ENCODE data around the gene TRIO. TPM values are rescaled to one million over a fixed set of nuclear protein-coding genes. Genes with fewer than 3 reads are reported as not detected.

TRIO gene
- total RNA-seq, 4 donors from 2014 or later, result 67.4 to 103 (median 94.7) TPM

- Histone ChIP-seq H3K27ac (no peak overlapping the region), H3K36me3 (no peaks in the 10 kb centered on the region), H3K27me3 (no peaks in the 10 kb centered on the region), H3K9me3 (no peaks in the 10 kb centered on the region), H3K4me1 (peaks cover 0 to 6% of the 10 kb centered on the region in 2 donors), H3K4me3 (replicated peaks in 1 of 3) (no peak overlapping the region)
- DNase-seq, result no peak
- 74 to 75% methylated on average over 5 of the region's 5 CpGs for WGBS, 2 donors
- intact Hi-C loops (cut with DNase I), result no loop called here
- no peak for TF ChIP-seq CTCF (IDR thresholded peaks at IDR 0.05)
- no peak for TF ChIP-seq POLR2A (IDR thresholded peaks at IDR 0.05)
These were observed 53.9 kb downstream of the TRIO start for GRCh38 chr5:14197056-14197455.

DNA sequence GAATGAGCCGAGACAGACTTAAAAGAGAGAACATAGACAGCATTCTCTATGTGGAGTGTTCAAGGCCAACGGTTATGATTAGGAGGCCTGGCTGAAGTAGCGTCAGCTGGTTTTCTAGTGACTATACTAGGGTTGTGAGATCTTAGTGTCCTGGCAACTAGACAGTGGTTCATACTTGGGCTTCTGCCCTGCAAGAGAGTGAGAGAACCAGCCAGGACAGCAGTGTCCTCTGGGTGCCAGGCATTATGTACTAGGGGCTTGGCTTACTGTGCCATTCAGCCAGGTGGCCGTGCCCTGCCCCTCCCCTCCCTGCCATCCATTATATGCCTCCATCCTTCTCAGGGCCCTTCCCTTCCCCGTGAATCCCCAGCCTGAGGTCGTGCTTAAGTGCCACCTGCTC lies 56.8 kb downstream of the TRIO start:
- H3K4me1 ChIP-seq, result peaks cover 5 to 17% of the 10 kb centered on the region in 2 donors
- WGBS, 2 donors, result 83 to 87% methylated on average over 6 of the region's 6 CpGs
- intact Hi-C loops (cut with DNase I), result no loop called here

GRCh38 chr5:14200312-14200990 lies 57.3 kb downstream of the TRIO start:
- WGBS, 2 donors, result 93 to 95% methylated on average over 11 of the region's 11 CpGs
- DNase-seq, result no peak
- Histone ChIP-seq H3K9me3 (no peaks in the 10 kb centered on the region), H3K4me1 (peaks cover 5 to 22% of the 10 kb centered on the region in 2 donors), H3K36me3 (no peaks in the 10 kb centered on the region), H3K27me3 (no peaks in the 10 kb centered on the region), H3K4me3 (replicated peaks in 1 of 3) (no peak overlapping the region), H3K27ac (no peak overlapping the region)
- TF ChIP-seq CTCF (IDR thresholded peaks at IDR 0.05) (no peak), POLR2A (IDR thresholded peaks at IDR 0.05) (no peak)
- intact Hi-C loops (cut with DNase I), result no loop called here

More for the DNA sequence above, 56.8 kb downstream of the TRIO start:
- Histone ChIP-seq H3K27ac (no peak overlapping the region), H3K9me3 (no peaks in the 10 kb centered on the region), H3K27me3 (no peaks in the 10 kb centered on the region), H3K36me3 (no peaks in the 10 kb centered on the region), H3K4me3 (replicated peaks in 1 of 3) (no peak overlapping the region)
- DNase-seq, result no peak
- no peak for TF ChIP-seq CTCF (IDR thresholded peaks at IDR 0.05)
- no peak for TF ChIP-seq POLR2A (IDR thresholded peaks at IDR 0.05)

DNA sequence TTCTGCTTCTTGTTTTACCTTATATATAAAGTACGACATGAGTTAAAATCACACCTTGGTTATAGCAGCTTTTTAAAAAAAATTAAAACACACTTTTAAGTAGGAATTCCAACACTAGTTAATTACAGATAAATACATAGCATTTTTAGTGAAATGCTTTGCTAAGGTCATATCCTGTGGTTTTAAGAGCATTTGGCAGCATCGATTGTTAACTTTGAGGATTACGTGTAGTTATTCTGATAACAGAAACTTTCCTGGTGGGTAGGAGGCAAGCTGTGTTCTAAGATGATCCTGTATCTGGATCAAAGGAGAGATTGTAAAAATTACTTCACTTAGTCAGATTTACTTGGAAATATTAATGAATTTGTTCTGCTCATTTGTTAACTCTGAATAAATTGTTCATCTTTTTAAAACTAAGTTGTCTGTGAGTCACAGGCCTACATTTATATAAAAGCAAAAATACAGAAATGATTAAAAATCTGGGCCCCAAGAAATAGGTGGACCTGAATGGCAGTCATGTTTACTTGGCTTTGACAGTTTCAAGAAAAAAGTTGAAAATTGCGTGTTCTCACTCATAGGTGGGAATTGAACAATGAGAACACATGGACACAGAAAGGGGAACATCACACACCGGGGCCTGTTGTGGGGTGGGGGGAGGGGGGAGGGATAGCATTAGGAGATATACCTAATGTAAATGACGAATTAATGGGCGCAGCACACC lies 58.3 kb downstream of the TRIO start:
- Histone ChIP-seq H3K4me1 (peaks cover 5 to 22% of the 10 kb centered on the region in 2 donors), H3K36me3 (no peaks in the 10 kb centered on the region), H3K27ac (no peak overlapping the region), H3K27me3 (no peaks in the 10 kb centered on the region), H3K4me3 (replicated peaks in 1 of 3) (no peak overlapping the region), H3K9me3 (no peaks in the 10 kb centered on the region)
- intact Hi-C loops (cut with DNase I), result no loop called here
- 87% methylated on average over 7 of the region's 7 CpGs for WGBS, 2 donors
- TF ChIP-seq CTCF (IDR thresholded peaks at IDR 0.05), result no peak
- no peak for TF ChIP-seq POLR2A (IDR thresholded peaks at IDR 0.05)
- no peak for DNase-seq

DNA sequence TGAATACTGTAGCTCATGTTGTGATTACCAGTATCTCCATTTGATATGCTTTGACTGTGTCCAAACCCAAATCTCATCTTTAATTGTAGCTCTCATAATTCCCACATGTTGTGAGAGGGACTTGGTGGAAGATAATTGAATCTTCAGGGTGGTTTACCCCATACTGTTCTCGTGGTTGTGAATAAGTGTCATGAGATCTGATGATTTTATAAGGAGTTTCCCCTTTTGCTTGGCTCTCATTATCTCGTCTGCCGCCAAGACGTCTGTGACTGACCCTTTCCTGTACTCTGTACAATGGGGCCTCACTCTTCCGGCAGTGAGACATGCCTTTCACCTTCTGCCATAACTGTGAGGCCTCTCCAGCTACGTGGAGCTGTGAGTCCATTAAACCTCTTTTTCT lies 59.3 kb downstream of the TRIO start:
- peaks cover 5 to 16% of the 10 kb centered on the region in 2 donors for H3K4me1 ChIP-seq
- H3K27ac ChIP-seq, result no peak overlapping the region
- H3K9me3 ChIP-seq, result no peaks in the 10 kb centered on the region
- no peak overlapping the region for H3K4me3 ChIP-seq (replicated peaks in 1 of 3)
- no peaks in the 10 kb centered on the region for H3K27me3 ChIP-seq
- TF ChIP-seq CTCF (IDR thresholded peaks at IDR 0.05) (no peak), POLR2A (IDR thresholded peaks at IDR 0.05) (no peak)
- DNase-seq, result no peak
- WGBS, 2 donors, result 78 to 81% methylated on average over 6 of the region's 6 CpGs
- intact Hi-C loops (cut with DNase I), result no loop called here
- no peaks in the 10 kb centered on the region for H3K36me3 ChIP-seq
